Measurements from ENCODE around the gene NDUFA1.
"Not testable (repeated sequence)": the region's sequence is repeated elsewhere in the genome, so short reads cannot be mapped to it uniquely, and the experiment has no call there.

Gene NDUFA1

GRCh38 chrX:119900976-119901375, 29.3 kb downstream of the NDUFA1 start:
- no peak for DNase-seq (ENCODE audit: low read depth in 2 of 2, low spot score in 1 of 2)

- DNase-seq (ENCODE audit: low read depth in 2 of 2, low spot score in 1 of 2) = no peak
Measured at GRCh38 chrX:119916310-119916709, 44.7 kb downstream of the NDUFA1 start.

GRCh38 chrX:119917877-119918276, 46.2 kb downstream of the NDUFA1 start:
- no peak for DNase-seq (ENCODE audit: low read depth in 2 of 2, low spot score in 1 of 2)

- no peak for DNase-seq (ENCODE audit: low read depth in 2 of 2, low spot score in 1 of 2)
Measured at GRCh38 chrX:119919835-119920585, 48.4 kb downstream of the NDUFA1 start.

- DNase-seq (ENCODE audit: low read depth in 2 of 2, low spot score in 1 of 2) = not testable (repeated sequence)
Measured at GRCh38 chrX:119922391-119922790, 50.8 kb downstream of the NDUFA1 start.
